K562 (cell line): Measurements from ENCODE around the gene INSM2. TPM values are rescaled to one million over a fixed set of nuclear protein-coding genes. Genes with fewer than 3 reads are reported as not detected.
A peak's percentile ranks its signal among the peaks of the same experiment; 100 is the strongest.

Experiments used
- CCAR2 ChIP-seq: fragments of 200-400 bp; formaldehyde crosslinking; IDR thresholded peaks from 2 replicates; pipeline ENCODE4 v1.6.1; 2017; ENCODE audit warnings: mild to moderate bottlenecking, low read depth, low read length
- HNRNPL ChIP-seq: fragments of 200-400 bp; formaldehyde crosslinking; IDR thresholded peaks from 2 replicates; pipeline ENCODE4 v1.6.1; 2017; ENCODE audit warnings: low read depth, mild to moderate bottlenecking, low read length
- KDM1A ChIP-seq, 2 experiments: fragments of 450-650 bp; IDR thresholded peaks; 2 replicates each; pipeline ENCODE4 v1.6.1; 2016; ENCODE audit warnings: mild to moderate bottlenecking in 2 of 2
- MED1 ChIP-seq: sonication (generic); formaldehyde crosslinking; IDR thresholded peaks from 2 replicates; pipeline ENCODE4 v1.8.1; 2023; ENCODE audit warnings: missing genetic modification reagents, borderline replicate concordance
- NFYB ChIP-seq: IDR thresholded peaks from 2 replicates; pipeline ENCODE4 v1.6.1; 2011; ENCODE audit warnings: mild to moderate bottlenecking, moderate library complexity; ENCODE audit not compliant: insufficient read length; ENCODE audit errors: extremely low read depth
- RBM17 ChIP-seq: fragments of 200-400 bp; formaldehyde crosslinking; IDR thresholded peaks from 2 replicates; pipeline ENCODE4 v1.6.1; 2017; ENCODE audit warnings: low read depth, mild to moderate bottlenecking, low read length, borderline replicate concordance
- SIRT6 ChIP-seq: IDR thresholded peaks from one replicate; pipeline ENCODE4 v1.6.1; 2012; ENCODE audit warnings: low read depth, mild to moderate bottlenecking, control low read depth, inconsistent platforms, low read length, moderate library complexity
- ZFP91 ChIP-seq: sonication (generic); formaldehyde crosslinking; IDR thresholded peaks from 2 replicates; pipeline ENCODE4 v1.8.0; 2022; ENCODE audit warnings: mild to moderate bottlenecking, missing genetic modification reagents
- ZNF253 ChIP-seq: fragments of 250-450 bp; sonication (Bioruptor Pico); conservative IDR thresholded peaks from 2 replicates; pipeline ENCODE4 v1.6.1; 2021; ENCODE audit warnings: mild to moderate bottlenecking
- ZNF407 ChIP-seq: fragments of 450-650 bp; IDR thresholded peaks from 2 replicates; pipeline ENCODE4 v1.6.1; 2016; ENCODE audit warnings: low read depth
- ZNF696 ChIP-seq: fragments of 250-450 bp; sonication (Bioruptor Pico); conservative IDR thresholded peaks from 2 replicates; pipeline ENCODE4 v1.4.0; 2020; ENCODE audit warnings: mild to moderate bottlenecking, moderate library complexity
- polyA plus RNA-seq, 8 experiments: library from polyadenylated mRNA; depleted of rRNA in 4 of 8; stranded (reverse) in 5 of 8; unstranded in 3 of 8; fragments of >200 nt; fragmentation: Nextera tagmentation in 2 of 8; fragmentation: Illumina TruSeq in 1 of 8; extraction: Ambion mirVana in 2 of 8; extraction: Trizol in 1 of 8; gene quantifications; 2 replicates each; pipeline versions ENCODE4 v1.2.1 to v1.2.3, GENCODE V29; 2011 to 2014; ENCODE audit warnings: inconsistent platforms in 1 of 8, missing spikeins in 1 of 8
- total RNA-seq, 7 experiments: library from RNA; depleted of rRNA in 6 of 7; stranded (reverse); fragments of >200 nt in 6 of 7; fragmentation: Illumina TruSeq in 2 of 7; extraction: Trizol in 2 of 7; gene quantifications; 2 replicates each; pipeline versions ENCODE4 v1.2.1 to v1.2.3, GENCODE V29; 2011 to 2021; ENCODE audit warnings: low replicate concordance in 1 of 7
- TF ChIP-seq, protein P1 (sequence below): fragments of 450-650 bp; IDR thresholded peaks from 2 replicates; pipeline ENCODE4 v1.6.1; 2014; ENCODE audit warnings: low read depth, mild to moderate bottlenecking, moderate library complexity, borderline replicate concordance
- TF ChIP-seq, protein P2 (sequence below): fragments of 450-650 bp; conservative IDR thresholded peaks from 2 replicates; pipeline ENCODE4 v1.6.1; 2016; ENCODE audit warnings: missing genetic modification characterization, low read depth, mild to moderate bottlenecking, missing compliant biosample characterization, moderate library complexity
- TF ChIP-seq, protein P3 (sequence below): sonication (generic); formaldehyde crosslinking; IDR thresholded peaks from 2 replicates; pipeline ENCODE4 v1.8.1; 2022; ENCODE audit warnings: missing genetic modification reagents

The INSM2 gene
- total and polyA plus RNA-seq, 9 of the 15 experiments (the other 6 are each of a cell fraction or from before 2014, with no cell fraction given) = not detected

DNA sequence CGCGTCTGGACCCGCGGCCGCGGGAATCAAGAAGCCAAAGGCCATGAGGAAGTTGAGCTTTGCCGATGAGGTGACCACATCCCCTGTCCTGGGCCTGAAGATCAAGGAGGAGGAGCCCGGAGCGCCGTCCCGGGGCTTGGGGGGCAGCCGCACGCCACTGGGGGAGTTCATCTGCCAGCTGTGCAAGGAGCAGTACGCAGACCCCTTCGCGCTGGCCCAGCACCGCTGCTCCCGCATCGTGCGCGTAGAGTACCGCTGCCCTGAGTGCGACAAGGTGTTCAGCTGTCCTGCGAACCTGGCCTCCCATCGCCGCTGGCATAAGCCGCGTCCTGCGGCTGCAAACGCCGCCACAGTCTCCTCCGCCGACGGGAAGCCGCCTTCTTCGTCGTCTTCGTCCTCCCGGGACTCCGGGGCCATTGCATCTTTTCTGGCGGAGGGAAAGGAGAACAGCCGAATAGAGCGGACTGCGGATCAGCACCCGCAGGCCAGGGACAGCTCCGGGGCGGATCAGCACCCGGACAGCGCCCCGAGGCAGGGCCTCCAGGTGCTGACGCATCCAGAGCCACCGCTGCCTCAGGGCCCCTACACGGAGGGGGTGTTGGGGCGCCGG, 1.0 kb downstream of the INSM2 start (continued):
- no peak for TF ChIP-seq RBM17
- no peak for TF ChIP-seq ZNF253 (CRISPR knock-in tag)
- TF ChIP-seq MED1 (CRISPR knock-in tag) = peak; percentile 95; the same call in 1 of the 2 replicates
- TF ChIP-seq NFYB = no peak
- TF ChIP-seq, protein P1, sequence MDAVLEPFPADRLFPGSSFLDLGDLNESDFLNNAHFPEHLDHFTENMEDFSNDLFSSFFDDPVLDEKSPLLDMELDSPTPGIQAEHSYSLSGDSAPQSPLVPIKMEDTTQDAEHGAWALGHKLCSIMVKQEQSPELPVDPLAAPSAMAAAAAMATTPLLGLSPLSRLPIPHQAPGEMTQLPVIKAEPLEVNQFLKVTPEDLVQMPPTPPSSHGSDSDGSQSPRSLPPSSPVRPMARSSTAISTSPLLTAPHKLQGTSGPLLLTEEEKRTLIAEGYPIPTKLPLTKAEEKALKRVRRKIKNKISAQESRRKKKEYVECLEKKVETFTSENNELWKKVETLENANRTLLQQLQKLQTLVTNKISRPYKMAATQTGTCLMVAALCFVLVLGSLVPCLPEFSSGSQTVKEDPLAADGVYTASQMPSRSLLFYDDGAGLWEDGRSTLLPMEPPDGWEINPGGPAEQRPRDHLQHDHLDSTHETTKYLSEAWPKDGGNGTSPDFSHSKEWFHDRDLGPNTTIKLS = 0 out of 2 replicates have a peak, but pooled peaks have one; percentile 36
- TF ChIP-seq, protein P2, sequence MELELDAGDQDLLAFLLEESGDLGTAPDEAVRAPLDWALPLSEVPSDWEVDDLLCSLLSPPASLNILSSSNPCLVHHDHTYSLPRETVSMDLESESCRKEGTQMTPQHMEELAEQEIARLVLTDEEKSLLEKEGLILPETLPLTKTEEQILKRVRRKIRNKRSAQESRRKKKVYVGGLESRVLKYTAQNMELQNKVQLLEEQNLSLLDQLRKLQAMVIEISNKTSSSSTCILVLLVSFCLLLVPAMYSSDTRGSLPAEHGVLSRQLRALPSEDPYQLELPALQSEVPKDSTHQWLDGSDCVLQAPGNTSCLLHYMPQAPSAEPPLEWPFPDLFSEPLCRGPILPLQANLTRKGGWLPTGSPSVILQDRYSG (tag) = peak; percentile 67; the same call in 1 of the 2 replicates
- TF ChIP-seq KDM1A (IDR thresholded peaks at IDR 0.05) = no peak
- TF ChIP-seq, protein P3, sequence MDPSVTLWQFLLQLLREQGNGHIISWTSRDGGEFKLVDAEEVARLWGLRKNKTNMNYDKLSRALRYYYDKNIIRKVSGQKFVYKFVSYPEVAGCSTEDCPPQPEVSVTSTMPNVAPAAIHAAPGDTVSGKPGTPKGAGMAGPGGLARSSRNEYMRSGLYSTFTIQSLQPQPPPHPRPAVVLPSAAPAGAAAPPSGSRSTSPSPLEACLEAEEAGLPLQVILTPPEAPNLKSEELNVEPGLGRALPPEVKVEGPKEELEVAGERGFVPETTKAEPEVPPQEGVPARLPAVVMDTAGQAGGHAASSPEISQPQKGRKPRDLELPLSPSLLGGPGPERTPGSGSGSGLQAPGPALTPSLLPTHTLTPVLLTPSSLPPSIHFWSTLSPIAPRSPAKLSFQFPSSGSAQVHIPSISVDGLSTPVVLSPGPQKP = no peak; the same call in 1 of the 2 replicates
- no peak for TF ChIP-seq ZNF407
- no peak for TF ChIP-seq SIRT6
- peak; percentile 81 for TF ChIP-seq ZFP91
- TF ChIP-seq ZNF696 (CRISPR knock-in tag) = no peak
- no peak for TF ChIP-seq CCAR2
- no peak for TF ChIP-seq HNRNPL
